ENCODE measurements around the gene A1BG. TPM values are rescaled to one million over a fixed set of nuclear protein-coding genes. Genes with fewer than 3 reads are reported as not detected.

Gene A1BG
- polyA plus RNA-seq, 2 of the 4 experiments (the other 2 are of a cell fraction), result 2.5 to 9.5 TPM

DNA sequence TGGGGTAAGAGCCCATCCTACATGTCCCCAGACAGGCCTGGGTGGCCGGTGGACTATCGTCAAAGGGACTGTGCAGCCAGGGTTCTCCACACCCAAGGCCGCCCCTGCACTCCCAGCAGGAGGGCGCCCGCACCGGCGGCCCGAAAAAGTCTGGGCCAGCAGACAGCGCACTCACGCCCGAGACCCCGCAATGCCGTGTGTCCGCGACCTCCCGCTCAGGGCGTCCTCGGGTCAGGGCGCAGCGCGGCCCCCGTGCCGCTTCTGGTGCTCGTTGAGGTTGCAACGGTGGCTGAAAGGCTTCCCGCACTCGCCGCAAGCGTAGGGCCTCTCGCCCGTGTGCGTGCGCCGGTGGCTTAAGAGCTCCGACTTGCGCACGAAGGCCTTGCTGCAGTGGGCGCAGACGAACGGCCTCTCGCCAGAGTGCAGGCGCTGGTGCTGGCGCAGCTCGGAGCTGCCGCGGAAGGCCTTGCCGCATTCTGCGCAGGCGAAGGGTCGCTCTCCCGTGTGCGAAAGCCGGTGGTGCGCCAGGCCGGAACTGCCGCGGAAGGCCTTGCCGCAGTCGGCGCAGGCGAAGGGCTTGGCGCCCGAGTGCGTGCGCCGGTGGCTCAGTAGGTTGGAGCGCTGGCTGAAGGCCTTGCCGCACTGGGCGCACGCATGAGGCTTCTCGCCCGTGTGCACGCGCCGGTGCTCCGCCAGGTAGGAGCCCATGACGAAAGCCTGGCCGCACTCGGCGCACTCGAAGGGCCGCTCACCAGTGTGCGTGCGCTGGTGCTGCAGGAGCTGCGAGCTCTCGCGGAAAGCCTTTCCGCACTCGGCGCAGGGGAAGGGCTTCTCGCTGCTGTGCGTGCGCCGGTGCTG, 2.8 kb upstream of the A1BG start:
- CTCF ChIA-PET, result interaction anchor here (1.2 kb wide), 1 partner anchor 21 kb away, joined by 4 read pairs; no protein-coding TSS in a partner anchor
- H3K27ac ChIP-seq, result no peak overlapping the region
- ATAC-seq (no peak), DNase-seq (ENCODE audit: low read depth in 1 of 2, low spot score in 1 of 2) (no peak), FAIRE-seq (no peak)
- no peak overlapping the region for H3K4me3 ChIP-seq
- H3K4me2 ChIP-seq, result no peak overlapping the region
- H3K4me1 ChIP-seq, result peaks cover under 1% of the 10 kb centered on the region; the same call in 1 of the 3 replicates
- POLR2A ChIA-PET, result no interaction called here
- no peak for TF ChIP-seq CBX8 (IDR thresholded peaks at IDR 0.05)
- no peak for TF ChIP-seq CEBPB (IDR thresholded peaks at IDR 0.05)
- no peak for TF ChIP-seq MYC (IDR thresholded peaks at IDR 0.05; ENCODE audit: borderline replicate concordance, low read length)
- TF ChIP-seq TP53 (CRISPR knock-in tag; IDR thresholded peaks at IDR 0.05), result no peak
- TF ChIP-seq RCOR1 (IDR thresholded peaks at IDR 0.05; ENCODE audit: low read depth, low read length), result no peak
- no peak for TF ChIP-seq CHD2 (IDR thresholded peaks at IDR 0.05; ENCODE audit: low read length, partially characterized antibody)
- TF ChIP-seq CHD4 (IDR thresholded peaks at IDR 0.05; ENCODE audit: borderline replicate concordance), result no peak
- TF ChIP-seq SREBF2 (IDR thresholded peaks at IDR 0.05), result no peak
- TF ChIP-seq, protein P1, sequence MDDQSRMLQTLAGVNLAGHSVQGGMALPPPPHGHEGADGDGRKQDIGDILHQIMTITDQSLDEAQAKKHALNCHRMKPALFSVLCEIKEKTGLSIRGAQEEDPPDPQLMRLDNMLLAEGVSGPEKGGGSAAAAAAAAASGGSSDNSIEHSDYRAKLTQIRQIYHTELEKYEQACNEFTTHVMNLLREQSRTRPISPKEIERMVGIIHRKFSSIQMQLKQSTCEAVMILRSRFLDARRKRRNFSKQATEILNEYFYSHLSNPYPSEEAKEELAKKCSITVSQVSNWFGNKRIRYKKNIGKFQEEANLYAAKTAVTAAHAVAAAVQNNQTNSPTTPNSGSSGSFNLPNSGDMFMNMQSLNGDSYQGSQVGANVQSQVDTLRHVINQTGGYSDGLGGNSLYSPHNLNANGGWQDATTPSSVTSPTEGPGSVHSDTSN (IDR thresholded peaks at IDR 0.05), result no peak
- TF ChIP-seq HEYL (CRISPR knock-in tag; IDR thresholded peaks at IDR 0.05), result no peak
- no peak for TF ChIP-seq HES2 (IDR thresholded peaks at IDR 0.05)
- WGBS (ENCODE audit: missing lambda C conversion rate), result 96% methylated on average over 89 of the region's 94 CpGs
- peaks cover 2% of the 10 kb centered on the region; the same call in 1 of the 3 replicates for H3K9me3 ChIP-seq

DNA sequence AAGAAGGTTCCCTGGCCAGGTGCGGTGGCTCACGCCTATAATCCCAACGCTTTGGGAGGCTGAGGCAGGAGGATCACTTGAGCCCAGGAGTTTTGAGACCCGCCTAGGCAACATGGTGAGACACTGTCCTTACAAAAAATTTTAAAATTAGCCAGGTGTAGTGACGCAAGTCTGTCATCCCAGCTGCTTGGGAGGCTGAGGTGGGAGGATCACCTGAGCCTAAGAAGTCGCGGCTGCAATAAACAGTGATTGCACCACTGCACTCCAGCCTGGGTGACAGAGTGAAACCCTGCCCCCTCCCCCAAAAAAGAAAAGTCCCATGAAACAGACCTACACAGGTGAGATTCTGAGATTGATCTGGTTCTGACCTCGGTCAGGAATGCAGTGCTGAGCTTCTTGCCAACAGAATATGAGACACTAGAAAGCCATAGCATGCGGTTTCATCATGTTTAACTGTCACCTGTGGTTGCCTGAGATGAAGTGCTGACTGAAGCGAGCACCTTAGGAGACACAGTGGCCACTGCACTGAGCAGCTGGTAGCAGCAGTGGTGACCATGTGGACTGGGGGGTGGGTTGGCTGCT, 2.0 kb upstream of the A1BG start:
- H3K4me1 ChIP-seq, result no peaks in the 10 kb centered on the region
- DNase-seq (ENCODE audit: low read depth in 1 of 2, low spot score in 1 of 2) (no peak), ATAC-seq (no peak), FAIRE-seq (no peak)
- POLR2A ChIA-PET, result no interaction called here
- H3K4me2 ChIP-seq, result no peak overlapping the region
- TF ChIP-seq FOXS1 (CRISPR knock-in tag; IDR thresholded peaks at IDR 0.05) (no peak), HOXA7 (CRISPR knock-in tag; IDR thresholded peaks at IDR 0.05) (no peak), EHMT2 (IDR thresholded peaks at IDR 0.05; ENCODE audit: low read depth) (no peak), EP300 (IDR thresholded peaks at IDR 0.05) (no peak), CEBPB (IDR thresholded peaks at IDR 0.05) (no peak), ZFP36 (IDR thresholded peaks at IDR 0.05; ENCODE audit: borderline replicate concordance, partially characterized antibody) (no peak), JUNB (IDR thresholded peaks at IDR 0.05) (no peak), NR3C1 (IDR thresholded peaks at IDR 0.05) (no peak), ZC3H11A (IDR thresholded peaks at IDR 0.05) (no peak), REST (IDR thresholded peaks at IDR 0.05) (no peak), CBX2 (IDR thresholded peaks at IDR 0.05; ENCODE audit: borderline replicate concordance, low read depth) (no peak), HOXB13 (CRISPR knock-in tag; IDR thresholded peaks at IDR 0.05; ENCODE audit: low read depth) (no peak), TFCP2L1 (CRISPR knock-in tag; IDR thresholded peaks at IDR 0.05) (no peak), MAX (IDR thresholded peaks at IDR 0.05) (no peak), KDM5A (IDR thresholded peaks at IDR 0.05) (no peak), GATA3 (IDR thresholded peaks at IDR 0.05; ENCODE audit: borderline replicate concordance) (no peak), HES2 (IDR thresholded peaks at IDR 0.05) (no peak)
- TF ChIP-seq, protein P2, sequence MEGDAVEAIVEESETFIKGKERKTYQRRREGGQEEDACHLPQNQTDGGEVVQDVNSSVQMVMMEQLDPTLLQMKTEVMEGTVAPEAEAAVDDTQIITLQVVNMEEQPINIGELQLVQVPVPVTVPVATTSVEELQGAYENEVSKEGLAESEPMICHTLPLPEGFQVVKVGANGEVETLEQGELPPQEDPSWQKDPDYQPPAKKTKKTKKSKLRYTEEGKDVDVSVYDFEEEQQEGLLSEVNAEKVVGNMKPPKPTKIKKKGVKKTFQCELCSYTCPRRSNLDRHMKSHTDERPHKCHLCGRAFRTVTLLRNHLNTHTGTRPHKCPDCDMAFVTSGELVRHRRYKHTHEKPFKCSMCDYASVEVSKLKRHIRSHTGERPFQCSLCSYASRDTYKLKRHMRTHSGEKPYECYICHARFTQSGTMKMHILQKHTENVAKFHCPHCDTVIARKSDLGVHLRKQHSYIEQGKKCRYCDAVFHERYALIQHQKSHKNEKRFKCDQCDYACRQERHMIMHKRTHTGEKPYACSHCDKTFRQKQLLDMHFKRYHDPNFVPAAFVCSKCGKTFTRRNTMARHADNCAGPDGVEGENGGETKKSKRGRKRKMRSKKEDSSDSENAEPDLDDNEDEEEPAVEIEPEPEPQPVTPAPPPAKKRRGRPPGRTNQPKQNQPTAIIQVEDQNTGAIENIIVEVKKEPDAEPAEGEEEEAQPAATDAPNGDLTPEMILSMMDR (IDR thresholded peaks at IDR 0.05), result no peak
- no peak overlapping the region for H3K27ac ChIP-seq
- WGBS (ENCODE audit: missing lambda C conversion rate), result 86% methylated on average over 10 of the region's 10 CpGs
- CTCF ChIA-PET, result interaction anchor here (1.2 to 1.3 kb wide), 2 partner anchors 10 to 22 kb away, joined by 4 read pairs; no protein-coding TSS in a partner anchor
- no peak overlapping the region for H3K4me3 ChIP-seq
- H3K9me3 ChIP-seq, result 0 out of 3 replicates have a peak, but pooled peaks cover 2% of the 10 kb centered on the region
